Type B pancreatic cell (in vitro differentiated cells): Measurements from ENCODE around the gene KANSL1L. TPM values are rescaled to one million over a fixed set of nuclear protein-coding genes. Genes with fewer than 3 reads are reported as not detected.

Experiments
- DNase-seq: peaks from one replicate; pipeline ENCODE4 v3.0.0; 2021; ENCODE audit warnings: mixed read lengths; ENCODE audit not compliant: unreplicated experiment; ENCODE audit errors: extremely low spot score
- H3K27ac Mint-ChIP-seq: 2 replicates; pipeline ENCODE4 v1.8.0; 2021; ENCODE audit warnings: mild to moderate bottlenecking, mixed read lengths
- H3K27me3 Mint-ChIP-seq: 2 replicates; pipeline ENCODE4 v1.8.0; 2021; ENCODE audit warnings: mixed read lengths
- H3K36me3 Mint-ChIP-seq: 2 replicates; pipeline ENCODE4 v1.8.0; 2021; ENCODE audit warnings: mixed read lengths
- H3K4me1 Mint-ChIP-seq: one replicate; pipeline ENCODE4 v1.8.0; 2021; ENCODE audit warnings: mixed read lengths; ENCODE audit not compliant: unreplicated experiment
- H3K4me3 Mint-ChIP-seq: 2 replicates; pipeline ENCODE4 v1.8.0; 2021; ENCODE audit warnings: mild to moderate bottlenecking, mixed read lengths
- H3K9me3 Mint-ChIP-seq: 2 replicates; pipeline ENCODE4 v1.8.0; 2021; ENCODE audit warnings: mixed read lengths
- CTCF ChIP-seq: fragments of 200-600 bp; sonication (generic); conservative IDR thresholded peaks from 2 replicates; pipeline ENCODE4 v1.5.0; 2021; ENCODE audit warnings: antibody characterized with exemption, mild to moderate bottlenecking
- total RNA-seq: library from RNA; stranded (reverse); gene quantifications from 2 replicates; pipeline ENCODE4 v1.2.1, GENCODE V29; 2021; ENCODE audit warnings: low replicate concordance

The KANSL1L gene
- total RNA-seq, 1 donor from 2014 or later = 17.2 TPM

GRCh38 chr2:210009896-210010295 is 161.3 kb downstream of the KANSL1L start:
- Mint-ChIP-seq H3K4me1 (peaks cover 9% of the 10 kb centered on the region), H3K36me3 (peaks cover 19% of the 10 kb centered on the region), H3K27me3 (no peaks in the 10 kb centered on the region), H3K9me3 (no peaks in the 10 kb centered on the region), H3K4me3 (no peak overlapping the region), H3K27ac (no peak overlapping the region)
- TF ChIP-seq CTCF = no peak
- no peak for DNase-seq

- no peak for DNase-seq
- Mint-ChIP-seq H3K36me3 (peaks cover 16% of the 10 kb centered on the region), H3K27ac (no peak overlapping the region), H3K4me3 (no peak overlapping the region), H3K27me3 (no peaks in the 10 kb centered on the region), H3K9me3 (no peaks in the 10 kb centered on the region), H3K4me1 (peaks cover 17% of the 10 kb centered on the region)
- no peak for TF ChIP-seq CTCF
Measured at GRCh38 chr2:210009126-210009525, 162.1 kb downstream of the KANSL1L start.

GRCh38 chr2:210007895-210008294 is 163.3 kb downstream of the KANSL1L start:
- Mint-ChIP-seq H3K36me3 (peaks cover 16% of the 10 kb centered on the region), H3K27ac (no peak overlapping the region), H3K4me1 (peaks cover 19% of the 10 kb centered on the region), H3K27me3 (no peaks in the 10 kb centered on the region), H3K9me3 (no peaks in the 10 kb centered on the region), H3K4me3 (no peak overlapping the region)
- no peak for TF ChIP-seq CTCF
- no peak for DNase-seq

- H3K27me3 Mint-ChIP-seq = no peaks in the 10 kb centered on the region
- H3K4me3 Mint-ChIP-seq = peak overlapping the region; percentile 62
Measured at GRCh38 chr2:210004881-210005280, 166.3 kb downstream of the KANSL1L start.

GRCh38 chr2:210003359-210003758 is 167.8 kb downstream of the KANSL1L start:
- TF ChIP-seq CTCF = no peak
- no peaks in the 10 kb centered on the region for H3K27me3 Mint-ChIP-seq
- H3K4me3 Mint-ChIP-seq = peak overlapping the region; percentile 91
- H3K27ac Mint-ChIP-seq = peak overlapping the region; percentile 88
- no peaks in the 10 kb centered on the region for H3K9me3 Mint-ChIP-seq
- no peak for DNase-seq
- H3K4me1 Mint-ChIP-seq = peaks cover 25% of the 10 kb centered on the region
- no peaks in the 10 kb centered on the region for H3K36me3 Mint-ChIP-seq

More at GRCh38 chr2:210004881-210005280, 166.3 kb downstream of the KANSL1L start:
- Mint-ChIP-seq H3K27ac (no peak overlapping the region), H3K4me1 (peaks cover 25% of the 10 kb centered on the region), H3K36me3 (peaks cover 2% of the 10 kb centered on the region), H3K9me3 (no peaks in the 10 kb centered on the region)
- TF ChIP-seq CTCF = no peak
- DNase-seq = no peak
